HEK293T (cell line): Measurements from ENCODE around the gene ZBTB2.

ENCODE experiments used
- ARNT ChIP-seq: fragments of 450-650 bp; IDR thresholded peaks from 2 replicates; pipeline ENCODE4 v1.6.1; 2017; ENCODE audit warnings: mild to moderate bottlenecking
- BHLHE40 ChIP-seq: fragments of 450-650 bp; IDR thresholded peaks from 2 replicates; pipeline ENCODE4 v1.6.1; 2016; ENCODE audit warnings: mild to moderate bottlenecking, moderate library complexity, borderline replicate concordance
- ELF4 ChIP-seq: fragments of 450-650 bp; IDR thresholded peaks from 2 replicates; pipeline ENCODE4 v1.6.1; 2017; ENCODE audit warnings: antibody characterized with exemption
- FOXA1 ChIP-seq: fragments of 450-650 bp; IDR thresholded peaks from 2 replicates; pipeline ENCODE4 v1.6.1; 2016; ENCODE audit warnings: mild to moderate bottlenecking
- FOXM1 ChIP-seq: fragments of 450-650 bp; IDR thresholded peaks from 2 replicates; pipeline ENCODE4 v1.6.1; 2017; ENCODE audit warnings: mild to moderate bottlenecking, borderline replicate concordance
- HDGF ChIP-seq: fragments of 450-650 bp; IDR thresholded peaks from 2 replicates; pipeline ENCODE4 v1.6.1; 2017; ENCODE audit warnings: antibody characterized with exemption, borderline replicate concordance
- L3MBTL2 ChIP-seq: fragments of 450-650 bp; conservative IDR thresholded peaks from 2 replicates; pipeline ENCODE4 v1.6.1; 2016; ENCODE audit warnings: mild to moderate bottlenecking
- LEF1 ChIP-seq: fragments of 450-650 bp; IDR thresholded peaks from 2 replicates; pipeline ENCODE4 v1.6.1; 2017; ENCODE audit warnings: mild to moderate bottlenecking, borderline replicate concordance
- NFRKB ChIP-seq: fragments of 450-650 bp; IDR thresholded peaks from 2 replicates; pipeline ENCODE4 v1.6.1; 2016; ENCODE audit warnings: mild to moderate bottlenecking, moderate library complexity
- SP1 ChIP-seq: fragments of 450-650 bp; IDR thresholded peaks from 2 replicates; pipeline ENCODE4 v1.6.1; 2017
- SUZ12 ChIP-seq: fragments of 450-650 bp; IDR thresholded peaks from 2 replicates; pipeline ENCODE4 v1.6.1; 2016; ENCODE audit warnings: mild to moderate bottlenecking
- TARDBP ChIP-seq: fragments of 450-650 bp; IDR thresholded peaks from 2 replicates; pipeline ENCODE4 v1.6.1; 2016
- TF ChIP-seq, protein P1 (sequence below): fragments of 450-650 bp; IDR thresholded peaks from 2 replicates; pipeline ENCODE4 v1.6.1; 2016

DNA sequence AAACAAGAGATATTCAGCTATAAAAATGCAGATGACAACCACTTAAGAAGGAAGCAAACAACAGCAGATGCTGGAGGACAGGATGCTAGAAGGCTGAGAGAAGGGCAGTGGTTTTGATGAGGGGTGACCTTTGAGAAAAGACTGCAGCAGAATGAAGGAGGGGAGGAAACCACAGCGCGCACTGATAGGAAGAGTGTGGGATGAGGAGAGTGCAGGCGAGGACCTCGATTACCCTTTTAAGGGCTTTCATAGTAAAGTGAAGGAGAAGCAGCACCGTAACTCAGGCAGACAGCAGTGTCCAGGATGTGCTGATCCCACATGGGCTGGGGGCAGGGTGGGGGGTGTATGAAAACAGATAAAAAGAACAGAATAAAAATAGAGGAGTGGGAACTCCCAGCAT, 19.2 kb downstream of the ZBTB2 start:
- TF ChIP-seq SP1 (no peak), FOXA1 (no peak), LEF1 (no peak), ARNT (no peak), FOXM1 (no peak), ELF4 (no peak), HDGF (no peak), SUZ12 (no peak), TARDBP (no peak), BHLHE40 (no peak), NFRKB (no peak), L3MBTL2 (no peak)
- TF ChIP-seq, protein P1, sequence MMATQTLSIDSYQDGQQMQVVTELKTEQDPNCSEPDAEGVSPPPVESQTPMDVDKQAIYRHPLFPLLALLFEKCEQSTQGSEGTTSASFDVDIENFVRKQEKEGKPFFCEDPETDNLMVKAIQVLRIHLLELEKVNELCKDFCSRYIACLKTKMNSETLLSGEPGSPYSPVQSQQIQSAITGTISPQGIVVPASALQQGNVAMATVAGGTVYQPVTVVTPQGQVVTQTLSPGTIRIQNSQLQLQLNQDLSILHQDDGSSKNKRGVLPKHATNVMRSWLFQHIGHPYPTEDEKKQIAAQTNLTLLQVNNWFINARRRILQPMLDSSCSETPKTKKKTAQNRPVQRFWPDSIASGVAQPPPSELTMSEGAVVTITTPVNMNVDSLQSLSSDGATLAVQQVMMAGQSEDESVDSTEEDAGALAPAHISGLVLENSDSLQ: no peak
